Fibroblast of skin of back (primary cell): Measurements from ENCODE around the gene TCP11.

ENCODE experiments used
- DNase-seq: peaks from one replicate; pipeline ENCODE4 v3.0.0-alpha.2; 2013

TCP11 gene

GRCh38 chr6:35173044-35173426 lies 31.9 kb upstream of the TCP11 start:
- no peak for DNase-seq

GRCh38 chr6:35170891-35171290 lies 29.8 kb upstream of the TCP11 start:
- DNase-seq, result no peak

GRCh38 chr6:35170166-35170565 lies 29.0 kb upstream of the TCP11 start:
- peak; percentile 84 for DNase-seq

GRCh38 chr6:35168461-35168861 lies 27.3 kb upstream of the TCP11 start:
- no peak for DNase-seq

- DNase-seq, result no peak
Measured at GRCh38 chr6:35167505-35167904, 26.4 kb upstream of the TCP11 start.

- no peak for DNase-seq
Measured at GRCh38 chr6:35166520-35166919, 25.4 kb upstream of the TCP11 start.

- no peak for DNase-seq
Measured at GRCh38 chr6:35166116-35166515, 25.0 kb upstream of the TCP11 start.

GRCh38 chr6:35165630-35166071 lies 24.5 kb upstream of the TCP11 start:
- no peak for DNase-seq

- no peak for DNase-seq
Measured at GRCh38 chr6:35164868-35165267, 23.7 kb upstream of the TCP11 start.

GRCh38 chr6:35164277-35164676 lies 23.1 kb upstream of the TCP11 start:
- no peak for DNase-seq

- no peak for DNase-seq
Measured at GRCh38 chr6:35163836-35164235, 22.7 kb upstream of the TCP11 start.

GRCh38 chr6:35161776-35162607 lies 20.9 kb upstream of the TCP11 start:
- DNase-seq, result no peak

GRCh38 chr6:35161266-35161665 lies 20.1 kb upstream of the TCP11 start:
- DNase-seq, result no peak

GRCh38 chr6:35160642-35161041 lies 19.5 kb upstream of the TCP11 start:
- DNase-seq, result no peak

- DNase-seq, result no peak
Measured at GRCh38 chr6:35158520-35158919, 17.4 kb upstream of the TCP11 start.

GRCh38 chr6:35154947-35155346 lies 13.8 kb upstream of the TCP11 start:
- no peak for DNase-seq

GRCh38 chr6:35154262-35154661 lies 13.1 kb upstream of the TCP11 start:
- peak; percentile 82 for DNase-seq

GRCh38 chr6:35152067-35152707 lies 11.0 kb upstream of the TCP11 start:
- peak; percentile 49 for DNase-seq

GRCh38 chr6:35151466-35151865 lies 10.3 kb upstream of the TCP11 start:
- peak; percentile 53 for DNase-seq

GRCh38 chr6:35149891-35150566 lies 8.9 kb upstream of the TCP11 start:
- DNase-seq, result peak; percentile 29

- DNase-seq, result peak; percentile 93
Measured at GRCh38 chr6:35148167-35148741, 7.1 kb upstream of the TCP11 start.

GRCh38 chr6:35147486-35147885 lies 6.3 kb upstream of the TCP11 start:
- DNase-seq, result no peak

GRCh38 chr6:35147026-35147425 lies 5.9 kb upstream of the TCP11 start:
- DNase-seq, result no peak
